NCI-H524 treated with DMSO at 0.1 percent for 48 hours (cell line): ENCODE measurements around the gene FBXW8.

ENCODE experiments used
- DNase-seq: peaks from one replicate; lab custom pipeline; 2025; lab: John Stamatoyannopoulos, UW

FBXW8 gene

GRCh38 chr12:116885491-116885890, 25.3 kb upstream of the FBXW8 start:
- DNase-seq: no peak

- DNase-seq: no peak
Measured at GRCh38 chr12:116887244-116887643, 23.5 kb upstream of the FBXW8 start.

DNA sequence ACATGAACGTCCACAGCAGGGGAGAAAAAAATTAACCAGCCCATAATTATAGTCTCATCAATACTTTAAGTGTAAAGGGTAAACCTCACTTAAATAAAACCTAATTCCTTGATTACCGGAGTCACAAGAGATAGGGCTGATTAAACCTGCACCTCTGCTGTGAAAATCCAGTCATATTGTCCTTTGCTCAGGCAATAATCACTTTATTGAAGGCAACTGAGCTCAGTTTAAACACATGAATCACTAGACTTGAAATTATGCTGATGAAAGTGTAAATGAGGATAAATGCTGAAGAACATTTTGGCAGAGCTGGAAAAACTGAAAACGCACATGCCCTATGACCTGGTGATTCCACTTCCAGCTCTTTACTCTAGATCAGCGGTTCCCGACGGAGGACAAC, 22.9 kb upstream of the FBXW8 start:
- DNase-seq: no peak

GRCh38 chr12:116890330-116890729, 20.4 kb upstream of the FBXW8 start:
- no peak for DNase-seq

DNA sequence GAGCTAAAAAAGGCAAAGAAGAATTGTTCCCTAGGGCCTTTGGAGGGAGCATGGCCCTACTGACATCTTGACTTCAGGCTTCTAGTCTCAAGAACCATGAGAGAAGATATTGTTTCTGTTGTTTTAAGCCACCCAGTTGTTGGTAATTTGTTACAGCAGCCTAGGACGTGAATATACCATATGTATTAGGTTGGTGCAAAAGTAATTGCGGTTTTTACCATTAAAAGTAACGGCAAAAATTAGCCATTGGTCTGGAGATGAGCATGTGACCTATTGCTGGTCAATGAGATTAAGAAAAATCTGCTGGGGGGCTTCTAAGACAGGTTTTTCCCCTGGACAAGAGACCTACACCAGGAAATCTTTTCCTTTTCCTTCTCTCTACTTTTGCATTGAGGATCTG, 19.7 kb upstream of the FBXW8 start:
- DNase-seq: no peak

- no peak for DNase-seq
Measured at GRCh38 chr12:116892349-116893140, 18.2 kb upstream of the FBXW8 start.

- no peak for DNase-seq
Measured at GRCh38 chr12:116894913-116895312, 15.8 kb upstream of the FBXW8 start.

DNA sequence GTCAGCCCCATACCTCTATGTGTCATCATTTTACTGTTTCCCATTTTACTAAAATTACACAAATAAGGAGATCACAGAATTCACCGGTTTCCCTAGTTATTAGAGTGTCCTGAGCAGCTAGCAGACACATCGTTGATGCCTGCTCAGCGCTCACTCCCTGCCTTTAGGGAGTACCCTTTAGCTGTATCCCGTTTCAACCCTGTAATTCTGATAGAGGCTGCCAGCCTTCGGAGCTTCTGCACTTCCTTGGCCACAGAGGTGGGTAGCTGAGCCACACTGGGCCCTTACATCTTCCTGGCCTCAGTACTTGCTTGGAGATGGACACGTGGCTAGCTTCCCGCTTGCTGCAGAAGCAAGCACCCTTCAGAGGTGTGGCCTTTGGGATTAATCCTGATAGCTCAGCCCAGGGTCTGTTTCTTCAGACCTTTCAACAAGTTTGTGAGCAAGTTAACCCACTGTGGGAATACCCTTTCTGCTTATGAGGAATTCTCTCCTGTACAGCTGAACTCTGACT, 14.3 kb upstream of the FBXW8 start:
- no peak for DNase-seq

- DNase-seq: no peak
Measured at GRCh38 chr12:116897476-116897875, 13.3 kb upstream of the FBXW8 start.

DNA sequence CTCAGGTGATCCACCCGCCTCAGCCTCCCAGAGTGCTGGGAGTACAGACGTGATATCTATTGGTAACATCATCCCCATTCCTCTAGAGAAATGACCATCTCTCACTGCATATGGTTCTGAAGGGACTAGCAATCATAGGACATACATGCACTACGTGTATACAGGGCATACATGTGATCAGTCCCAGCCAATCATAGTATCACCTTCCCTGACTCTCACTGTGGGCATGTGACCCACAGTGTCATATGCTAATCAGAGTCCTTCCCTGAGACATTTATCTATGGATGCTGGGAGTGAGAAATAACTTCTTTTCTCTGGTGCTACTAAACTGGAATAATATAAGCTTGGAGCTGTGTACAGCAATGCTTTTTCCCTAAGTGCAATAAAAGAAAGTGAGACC, 12.1 kb upstream of the FBXW8 start:
- DNase-seq: no peak

- no peak for DNase-seq
Measured at GRCh38 chr12:116901612-116902011, 9.1 kb upstream of the FBXW8 start.

- no peak for DNase-seq
Measured at GRCh38 chr12:116903818-116904217, 6.9 kb upstream of the FBXW8 start.

DNA sequence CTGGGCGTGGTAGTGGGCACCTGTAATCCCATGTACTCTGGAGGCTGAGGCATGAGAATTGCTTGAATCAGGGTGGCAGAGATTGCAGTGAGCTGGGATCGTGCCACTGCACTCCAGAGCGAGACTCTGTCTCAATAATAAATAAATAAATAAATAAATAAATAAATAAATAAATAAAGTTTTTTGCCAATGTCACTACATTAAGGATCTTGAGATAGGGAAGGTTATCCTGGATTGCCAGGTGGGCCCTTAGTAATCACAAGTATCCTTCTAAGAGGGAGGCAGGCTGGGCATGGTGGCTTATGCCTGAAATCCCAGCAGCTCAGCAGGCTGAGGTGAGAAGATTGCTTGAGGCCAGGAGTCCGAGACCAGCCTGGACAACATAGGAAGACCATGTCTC, 4.5 kb upstream of the FBXW8 start:
- DNase-seq: no peak

DNA sequence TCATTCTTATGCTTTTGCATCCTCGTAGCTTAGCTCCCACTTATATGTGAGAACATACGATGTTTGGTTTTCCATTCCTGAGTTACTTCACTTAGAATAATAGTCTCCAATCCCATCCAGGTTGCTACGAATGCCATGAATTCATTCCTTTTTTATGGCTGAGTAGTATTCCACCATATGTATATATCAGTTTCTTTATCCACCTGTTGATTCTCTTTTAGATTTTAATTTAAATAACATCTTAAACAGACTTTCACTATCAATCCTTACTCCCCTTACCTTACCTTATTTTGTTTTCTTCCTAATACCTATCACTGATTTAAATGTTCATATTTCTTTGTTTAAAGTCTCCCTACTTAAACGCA, 488 bp upstream of the FBXW8 start:
- DNase-seq: no peak

DNA sequence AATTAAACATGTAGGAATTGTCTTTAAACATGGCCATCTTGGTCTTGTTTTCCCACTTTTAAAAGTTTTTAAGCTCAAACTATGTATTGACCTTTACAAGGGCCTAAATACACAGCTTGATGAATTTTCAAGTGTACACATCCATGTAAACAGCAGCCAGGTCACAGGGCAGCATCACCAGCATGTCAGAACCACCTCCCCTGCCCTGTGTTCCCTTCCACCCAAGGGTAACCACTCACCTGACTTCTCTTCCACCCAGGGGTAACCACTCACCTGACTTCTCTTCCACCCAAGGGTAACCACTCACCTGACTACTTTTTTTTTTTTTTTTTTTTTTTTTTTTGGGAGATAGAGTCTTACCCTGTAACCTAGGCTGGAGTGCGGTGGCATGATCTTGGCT, 4.6 kb downstream of the FBXW8 start:
- DNase-seq: no peak

DNA sequence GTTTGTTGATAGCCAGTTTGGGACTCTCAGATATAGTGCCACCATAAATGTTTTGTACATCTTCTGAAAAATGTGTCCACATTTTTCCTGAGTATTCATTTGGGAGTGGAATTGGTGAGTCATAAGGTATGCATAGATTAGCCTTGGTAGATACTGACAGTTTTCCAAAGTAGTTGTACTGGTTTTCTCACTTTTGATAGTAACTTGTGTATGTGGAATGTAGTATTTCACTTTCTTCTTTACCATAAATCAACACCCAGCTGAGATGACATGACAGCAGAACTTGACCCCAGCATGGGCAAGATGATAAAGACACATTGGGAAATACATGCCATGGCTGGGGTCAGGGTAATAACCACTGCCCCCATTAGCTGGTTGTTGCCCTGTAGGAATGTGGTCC, 5.4 kb downstream of the FBXW8 start:
- DNase-seq: no peak

DNA sequence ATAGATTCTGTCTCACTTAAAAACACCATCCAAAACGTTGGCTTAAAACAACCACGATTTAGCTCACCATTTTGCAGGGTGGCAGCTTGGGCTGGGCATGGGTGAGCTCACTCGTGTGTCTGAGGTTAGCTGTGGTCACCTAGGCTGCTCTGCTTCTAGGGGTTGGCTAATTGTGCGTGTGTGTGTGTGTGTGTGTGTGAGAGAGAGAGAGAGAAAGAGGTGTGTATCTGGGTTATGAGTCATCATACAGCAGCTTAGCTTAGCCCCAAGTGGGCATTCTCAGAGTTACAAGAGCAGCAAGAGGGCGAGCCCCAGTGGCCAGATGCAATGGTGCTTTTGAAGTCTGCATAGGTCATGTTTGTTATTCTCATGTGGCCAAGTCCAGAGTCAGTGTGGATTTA, 6.0 kb downstream of the FBXW8 start:
- no peak for DNase-seq

DNA sequence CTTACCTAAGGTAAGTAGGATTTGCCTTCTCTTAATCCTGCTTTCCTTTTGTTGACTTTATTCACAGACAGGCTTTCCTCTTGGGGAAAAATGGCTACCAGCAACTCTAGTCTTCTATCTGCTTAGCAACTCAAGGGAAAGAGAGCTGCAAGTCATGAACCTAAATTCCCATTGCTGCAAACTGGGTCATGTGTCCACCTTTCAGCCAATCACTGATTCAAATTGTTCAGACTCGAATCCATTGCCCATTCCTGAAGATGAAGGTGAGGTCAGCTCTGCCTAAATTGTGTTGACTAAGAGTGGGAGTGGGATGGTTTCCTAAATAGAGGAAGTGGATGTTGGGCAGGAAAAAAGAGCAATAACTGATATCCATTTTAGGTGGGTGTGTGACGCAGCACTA, 7.7 kb downstream of the FBXW8 start:
- DNase-seq: no peak

DNA sequence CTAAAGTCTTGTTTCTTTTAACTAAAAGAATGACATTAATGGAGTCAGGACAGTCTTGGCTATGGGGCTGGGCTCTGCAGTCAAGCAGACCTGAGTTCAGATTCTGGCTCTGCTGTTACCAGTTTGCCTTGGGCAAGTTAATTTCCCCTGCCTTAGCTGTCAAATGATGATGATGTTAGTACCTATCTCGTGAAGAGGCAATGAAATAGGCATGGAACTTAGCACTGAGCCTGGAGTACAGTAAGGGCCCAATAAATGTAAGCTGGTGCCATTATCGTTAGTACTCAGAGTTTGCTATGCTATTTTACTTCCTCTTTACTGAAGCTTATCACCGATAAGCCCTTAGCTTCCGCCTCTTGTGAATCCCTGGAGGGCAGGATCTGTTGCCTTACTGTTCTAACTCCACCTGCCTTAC, 8.5 kb downstream of the FBXW8 start:
- DNase-seq: no peak

DNA sequence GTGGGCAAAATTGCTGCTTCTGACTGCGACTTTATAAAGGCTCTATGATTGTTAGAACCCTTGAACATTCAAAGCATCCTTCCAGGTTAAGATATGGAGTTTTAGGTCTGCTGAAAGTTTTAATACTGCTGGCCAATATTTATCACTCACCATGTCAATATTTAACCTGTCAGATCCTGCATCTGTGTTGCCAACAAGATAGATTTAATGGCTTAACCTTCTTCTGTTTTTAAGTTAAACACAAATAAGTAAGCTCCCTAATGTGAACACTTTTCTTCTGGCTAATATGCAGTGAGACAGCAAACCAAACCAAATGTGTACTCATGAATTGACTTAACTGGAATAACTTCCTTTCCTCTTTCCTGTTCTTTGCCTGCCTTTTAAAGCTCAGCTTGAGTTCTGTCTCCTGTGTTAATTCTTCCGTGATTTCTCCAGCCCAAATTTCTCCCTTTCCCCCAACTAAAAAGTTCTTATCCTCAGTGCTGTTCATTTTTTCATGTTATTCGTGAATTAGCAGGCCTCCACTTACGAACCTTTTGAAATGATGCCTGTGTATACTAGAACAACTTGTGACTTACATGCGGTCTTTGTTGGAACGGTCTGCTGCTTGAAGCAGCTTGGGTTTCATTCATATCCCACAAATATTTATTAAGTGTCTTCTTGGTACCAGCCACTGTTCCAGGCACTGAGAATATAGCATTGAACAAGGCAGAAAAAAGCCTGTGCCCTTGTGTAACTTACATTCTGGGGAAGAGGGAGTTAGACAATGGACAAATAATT, 9.1 kb downstream of the FBXW8 start:
- no peak for DNase-seq

- DNase-seq: no peak
Measured at GRCh38 chr12:116920939-116921338, 10.2 kb downstream of the FBXW8 start.

- no peak for DNase-seq
Measured at GRCh38 chr12:116922194-116922897, 11.6 kb downstream of the FBXW8 start.
